ENCODE results near the gene SNED1.

GRCh38 chr2:241008711-241009121, 10.3 kb downstream of the SNED1 start:
- TF ChIP-seq EP300 (IDR thresholded peaks at IDR 0.05) (no peak), CTCF (IDR thresholded peaks at IDR 0.05) (no peak), POLR2A (IDR thresholded peaks at IDR 0.05) (no peak)
